K562 (cell line): ENCODE results near the gene SGMS1. TPM values are rescaled to one million over a fixed set of nuclear protein-coding genes. Genes with fewer than 3 reads are reported as not detected.

ENCODE experiments used
- C11orf30 ChIP-seq: fragments of 450-650 bp; IDR thresholded peaks from 2 replicates; pipeline ENCODE4 v1.6.1; 2016; ENCODE audit warnings: low read depth, mild to moderate bottlenecking
- KAT8 ChIP-seq: fragments of 450-650 bp; IDR thresholded peaks from 2 replicates; pipeline ENCODE4 v1.6.1; 2016; ENCODE audit warnings: low read depth, mild to moderate bottlenecking
- XRCC3 ChIP-seq: fragments of 450-650 bp; IDR thresholded peaks from 2 replicates; pipeline ENCODE4 v1.6.1; 2017; ENCODE audit warnings: mild to moderate bottlenecking, moderate library complexity
- ZNF318 ChIP-seq, 2 experiments: fragments of 450-650 bp; IDR thresholded peaks; 2 replicates each; pipeline ENCODE4 v1.6.1; 2016; ENCODE audit warnings: mild to moderate bottlenecking in 2 of 2, borderline replicate concordance in 1 of 2, low read depth in 1 of 2, moderate library complexity in 1 of 2
- polyA plus RNA-seq, 8 experiments: library from polyadenylated mRNA; depleted of rRNA in 4 of 8; stranded (reverse) in 5 of 8; unstranded in 3 of 8; fragments of >200 nt; fragmentation: Nextera tagmentation in 2 of 8; fragmentation: Illumina TruSeq in 1 of 8; extraction: Ambion mirVana in 2 of 8; extraction: Trizol in 1 of 8; gene quantifications; 2 replicates each; pipeline versions ENCODE4 v1.2.1 to v1.2.3, GENCODE V29; 2011 to 2014; ENCODE audit warnings: inconsistent platforms in 1 of 8, missing spikeins in 1 of 8
- total RNA-seq, 7 experiments: library from RNA; depleted of rRNA in 6 of 7; stranded (reverse); fragments of >200 nt in 6 of 7; fragmentation: Illumina TruSeq in 2 of 7; extraction: Trizol in 2 of 7; gene quantifications; 2 replicates each; pipeline versions ENCODE4 v1.2.1 to v1.2.3, GENCODE V29; 2011 to 2021; ENCODE audit warnings: low replicate concordance in 1 of 7
- TF ChIP-seq, protein P1 (sequence below): fragments of 250-450 bp; sonication (Bioruptor Pico); IDR thresholded peaks from 2 replicates; pipeline ENCODE4 v1.5.0; 2021

SGMS1 gene
- total and polyA plus RNA-seq, 9 of the 15 experiments (the other 6 are each of a cell fraction or from before 2014, with no cell fraction given): 22.6 to 232 (median 82.2) TPM

- TF ChIP-seq ZNF318 (IDR thresholded peaks at IDR 0.05; ENCODE audit: borderline replicate concordance in 1 of 2, low read depth in 1 of 2) (0 out of 4 replicates have a peak, but pooled peaks of 1 of the 2 experiments have one; percentile 40), XRCC3 (peak; percentile 65; the same call in 1 of the 2 replicates), C11orf30 (peak; percentile 9; the same call in 1 of the 2 replicates), KAT8 (0 out of 2 replicates have a peak, but pooled peaks have one; percentile 15)
- TF ChIP-seq, protein P1, sequence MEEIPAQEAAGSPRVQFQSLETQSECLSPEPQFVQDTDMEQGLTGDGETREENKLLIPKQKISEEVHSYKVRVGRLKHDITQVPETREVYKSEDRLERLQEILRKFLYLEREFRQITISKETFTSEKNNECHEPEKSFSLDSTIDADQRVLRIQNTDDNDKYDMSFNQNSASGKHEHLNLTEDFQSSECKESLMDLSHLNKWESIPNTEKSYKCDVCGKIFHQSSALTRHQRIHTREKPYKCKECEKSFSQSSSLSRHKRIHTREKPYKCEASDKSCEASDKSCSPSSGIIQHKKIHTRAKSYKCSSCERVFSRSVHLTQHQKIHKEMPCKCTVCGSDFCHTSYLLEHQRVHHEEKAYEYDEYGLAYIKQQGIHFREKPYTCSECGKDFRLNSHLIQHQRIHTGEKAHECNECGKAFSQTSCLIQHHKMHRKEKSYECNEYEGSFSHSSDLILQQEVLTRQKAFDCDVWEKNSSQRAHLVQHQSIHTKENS (CRISPR knock-in tag): no peak
Measured at GRCh38 chr10:50557130-50557682, 66.5 kb downstream of the SGMS1 start (continued).
